Measurements from ENCODE around the gene HSD17B8. TPM values are rescaled to one million over a fixed set of nuclear protein-coding genes. Genes with fewer than 3 reads are reported as not detected.
A peak's percentile ranks its signal among the peaks of the same experiment; 100 is the strongest.
"Not testable (repeated sequence)": the region's sequence is repeated elsewhere in the genome, so short reads cannot be mapped to it uniquely, and the experiment has no call there.

Gene HSD17B8
- total RNA-seq, 1 donor from 2014 or later, result 27.3 TPM

DNA sequence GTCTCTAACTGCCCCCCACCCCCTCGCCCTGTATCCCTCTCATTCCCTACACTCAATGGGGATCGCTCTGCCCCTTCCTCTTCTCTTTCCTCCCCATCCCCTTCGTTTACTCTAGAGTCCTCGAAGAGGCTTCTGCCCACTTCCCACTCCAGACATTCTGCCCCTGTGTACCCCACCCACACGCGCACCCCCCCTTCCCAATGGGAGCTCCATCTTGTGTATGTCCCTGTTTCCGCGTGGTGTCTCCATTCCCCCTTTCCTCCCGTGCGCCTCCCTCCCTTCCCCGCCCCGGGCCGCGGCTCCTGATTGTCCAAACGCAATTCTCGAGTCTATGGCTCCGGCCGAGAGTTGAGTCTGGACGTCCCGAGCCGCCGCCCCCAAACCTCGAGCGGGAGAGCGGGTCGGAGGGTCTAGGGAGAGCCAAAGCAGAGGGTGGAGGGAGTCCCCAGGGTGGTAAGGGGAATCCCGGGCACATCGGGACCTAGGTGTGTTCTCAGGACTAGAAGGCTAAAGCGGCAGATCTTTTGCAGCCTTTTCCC lies 3.2 kb downstream of the HSD17B8 start:
- ATAC-seq, result no peak

DNA sequence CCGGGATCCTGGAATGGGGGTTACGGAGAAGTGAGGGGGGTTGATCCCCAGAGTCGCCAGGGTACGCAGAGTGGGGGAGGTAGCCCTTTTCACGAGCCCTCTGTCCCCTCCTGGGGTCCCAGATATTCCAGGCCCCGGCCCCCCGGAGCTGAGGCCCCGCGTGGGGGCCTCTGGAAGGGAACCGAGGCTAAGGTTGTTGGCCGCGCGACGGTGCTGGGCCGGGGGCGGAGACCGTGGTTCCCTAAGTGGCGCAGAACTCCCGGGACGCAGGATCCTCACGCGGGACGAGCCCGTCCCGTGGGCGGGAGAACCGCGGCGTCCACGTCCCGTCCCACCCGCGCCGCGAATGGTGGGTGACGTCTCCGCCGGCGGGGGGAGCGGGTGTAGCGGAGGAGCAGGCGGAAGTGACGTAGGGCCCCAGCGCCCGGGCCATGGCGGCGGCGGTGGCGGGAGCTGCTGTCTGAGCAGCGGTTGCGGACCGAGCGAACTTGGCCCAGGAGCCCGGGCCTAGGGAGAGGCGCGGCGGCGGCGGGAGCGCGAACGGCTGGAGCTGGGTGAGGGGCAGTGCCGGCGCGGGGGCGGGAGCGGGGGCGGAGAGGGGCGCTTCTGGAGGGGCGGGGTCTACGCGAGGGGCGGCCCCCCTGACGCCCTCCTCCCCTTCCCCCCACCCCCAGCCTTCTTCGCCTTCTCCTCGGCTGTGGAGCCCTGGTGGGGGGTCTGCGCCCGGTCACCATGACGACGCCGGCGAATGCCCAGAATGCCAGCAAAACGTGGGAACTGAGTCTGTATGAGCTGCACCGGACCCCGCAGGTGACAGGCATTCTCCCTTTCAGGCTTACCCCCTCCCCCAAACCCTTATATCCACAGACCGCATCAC lies 3.9 kb downstream of the HSD17B8 start, which contains the start of gene RING1:
TSS of gene RING1 (plus strand) at position 410 of the 877 bp plus-strand sequence. CDS start at position 733, 323 bp downstream.
- peak; percentile 64 for ATAC-seq

DNA sequence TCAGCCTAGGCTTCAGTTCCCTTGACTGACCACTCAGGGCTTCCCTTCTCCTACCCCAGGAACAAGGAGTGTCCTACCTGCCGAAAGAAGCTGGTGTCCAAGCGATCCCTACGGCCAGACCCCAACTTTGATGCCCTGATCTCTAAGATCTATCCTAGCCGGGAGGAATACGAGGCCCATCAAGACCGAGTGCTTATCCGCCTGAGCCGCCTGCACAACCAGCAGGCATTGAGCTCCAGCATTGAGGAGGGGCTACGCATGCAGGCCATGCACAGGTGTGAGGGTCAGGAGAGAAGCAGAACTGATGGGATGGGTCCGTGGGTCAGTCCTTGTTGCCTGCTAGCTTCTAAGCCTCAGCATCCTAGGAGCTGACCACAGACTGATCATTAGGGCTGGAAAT lies 5.4 kb downstream of the HSD17B8 start:
- ATAC-seq, result no peak

DNA sequence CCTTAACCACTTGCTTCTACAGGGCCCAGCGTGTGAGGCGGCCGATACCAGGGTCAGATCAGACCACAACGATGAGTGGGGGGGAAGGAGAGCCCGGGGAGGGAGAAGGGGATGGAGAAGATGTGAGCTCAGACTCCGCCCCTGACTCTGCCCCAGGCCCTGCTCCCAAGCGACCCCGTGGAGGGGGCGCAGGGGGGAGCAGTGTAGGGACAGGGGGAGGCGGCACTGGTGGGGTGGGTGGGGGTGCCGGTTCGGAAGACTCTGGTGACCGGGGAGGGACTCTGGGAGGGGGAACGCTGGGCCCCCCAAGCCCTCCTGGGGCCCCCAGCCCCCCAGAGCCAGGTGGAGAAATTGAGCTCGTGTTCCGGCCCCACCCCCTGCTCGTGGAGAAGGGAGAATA lies 6.7 kb downstream of the HSD17B8 start:
- ATAC-seq, result no peak

DNA sequence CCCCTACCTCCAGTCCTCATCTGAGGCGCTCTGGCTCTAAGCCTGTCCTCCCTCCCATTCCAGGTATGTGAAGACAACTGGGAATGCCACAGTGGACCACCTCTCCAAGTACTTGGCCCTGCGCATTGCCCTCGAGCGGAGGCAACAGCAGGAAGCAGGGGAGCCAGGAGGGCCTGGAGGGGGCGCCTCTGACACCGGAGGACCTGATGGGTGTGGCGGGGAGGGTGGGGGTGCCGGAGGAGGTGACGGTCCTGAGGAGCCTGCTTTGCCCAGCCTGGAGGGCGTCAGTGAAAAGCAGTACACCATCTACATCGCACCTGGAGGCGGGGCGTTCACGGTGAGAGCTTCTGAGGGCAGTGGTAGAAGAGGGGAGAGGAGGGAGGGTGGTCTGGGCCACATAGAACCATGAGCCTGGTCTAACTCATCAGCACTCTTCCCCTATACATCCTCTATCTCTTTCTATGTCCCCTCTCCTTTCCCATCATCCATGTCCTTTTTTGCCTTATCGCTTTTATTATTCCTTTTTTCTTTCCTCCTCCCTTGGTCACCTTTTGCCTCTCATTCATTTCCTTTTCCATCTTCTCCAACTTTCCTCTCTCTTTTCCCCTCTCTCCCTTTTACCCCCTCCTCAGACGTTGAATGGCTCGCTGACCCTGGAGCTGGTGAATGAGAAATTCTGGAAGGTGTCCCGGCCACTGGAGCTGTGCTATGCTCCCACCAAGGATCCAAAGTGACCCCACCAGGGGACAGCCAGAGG lies 7.4 kb downstream of the HSD17B8 start:
- no peak for ATAC-seq

DNA sequence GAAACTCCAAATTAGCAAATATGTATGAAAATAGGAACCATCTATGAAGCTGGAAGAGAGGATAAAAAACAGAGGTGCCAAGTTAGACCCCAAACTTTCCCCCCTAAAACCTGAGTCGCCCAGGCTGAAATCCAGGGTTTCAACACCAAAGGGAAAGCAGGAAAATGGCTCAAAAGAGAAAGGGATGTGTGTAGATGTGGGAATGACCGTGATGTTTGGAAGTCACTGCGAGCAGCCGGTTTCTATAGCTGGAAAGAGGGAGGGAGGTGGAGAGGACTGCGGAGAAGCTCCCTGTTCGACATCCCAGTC lies 8.4 kb downstream of the HSD17B8 start:
- ATAC-seq, result no peak

DNA sequence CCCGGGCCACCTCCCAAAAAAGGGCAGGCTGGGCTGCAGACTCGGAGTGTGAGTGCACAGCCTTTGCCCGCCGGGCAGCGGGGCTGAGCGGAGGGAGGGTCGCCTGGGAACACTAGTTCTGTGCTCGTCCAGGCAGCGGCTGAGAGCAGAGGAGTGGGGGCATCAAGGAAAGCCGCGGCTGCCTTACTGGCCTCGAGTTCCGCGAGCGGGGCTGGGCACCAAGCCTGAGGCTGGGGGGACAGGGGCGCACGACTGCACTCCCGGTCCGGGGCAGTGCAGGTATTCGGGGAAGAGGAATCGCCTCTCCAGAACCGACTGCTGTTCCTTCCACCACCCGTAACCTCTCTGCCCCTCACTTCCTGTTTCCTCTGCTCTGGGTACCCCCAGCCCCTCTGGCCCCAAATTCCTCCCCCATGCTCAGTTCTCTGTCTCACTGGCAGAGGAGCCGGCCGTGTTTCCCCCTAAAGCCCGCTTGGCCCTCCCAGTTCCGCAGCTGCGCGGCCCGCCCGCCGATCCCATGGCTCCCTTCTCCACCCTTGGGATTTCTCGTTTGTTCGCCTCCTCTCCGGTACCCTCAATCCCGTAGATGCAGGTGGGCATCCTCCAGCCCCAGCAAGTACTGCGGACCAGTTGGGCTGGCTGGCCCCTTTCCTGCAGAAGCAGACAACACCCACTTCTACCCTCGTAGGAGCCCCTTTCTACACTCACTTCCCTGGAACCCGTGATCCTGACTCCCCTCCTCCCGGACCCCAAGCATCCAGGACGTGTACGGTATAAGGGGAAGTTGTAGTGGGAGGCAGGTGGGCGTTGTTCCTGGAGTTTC lies 8.9 kb downstream of the HSD17B8 start:
- peak; percentile 2 for ATAC-seq

DNA sequence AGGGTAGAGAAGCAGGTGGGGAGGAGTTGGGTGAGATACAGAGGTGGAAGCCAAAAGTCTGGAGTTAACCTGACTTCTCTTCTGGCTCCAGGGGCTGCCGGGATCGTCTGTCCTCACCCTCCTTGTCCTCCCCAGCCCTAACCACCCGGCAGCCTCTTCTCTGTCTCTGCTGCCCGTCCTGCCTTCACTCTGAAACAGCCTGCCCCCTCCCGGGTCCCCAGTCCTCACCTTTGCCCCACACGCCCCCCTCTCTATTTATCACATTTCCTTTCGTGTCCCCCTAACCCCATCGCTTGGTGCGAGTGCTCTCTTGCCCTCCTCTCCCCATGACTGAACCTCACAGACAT lies 9.5 kb downstream of the HSD17B8 start:
- peak; percentile 3 for ATAC-seq

DNA sequence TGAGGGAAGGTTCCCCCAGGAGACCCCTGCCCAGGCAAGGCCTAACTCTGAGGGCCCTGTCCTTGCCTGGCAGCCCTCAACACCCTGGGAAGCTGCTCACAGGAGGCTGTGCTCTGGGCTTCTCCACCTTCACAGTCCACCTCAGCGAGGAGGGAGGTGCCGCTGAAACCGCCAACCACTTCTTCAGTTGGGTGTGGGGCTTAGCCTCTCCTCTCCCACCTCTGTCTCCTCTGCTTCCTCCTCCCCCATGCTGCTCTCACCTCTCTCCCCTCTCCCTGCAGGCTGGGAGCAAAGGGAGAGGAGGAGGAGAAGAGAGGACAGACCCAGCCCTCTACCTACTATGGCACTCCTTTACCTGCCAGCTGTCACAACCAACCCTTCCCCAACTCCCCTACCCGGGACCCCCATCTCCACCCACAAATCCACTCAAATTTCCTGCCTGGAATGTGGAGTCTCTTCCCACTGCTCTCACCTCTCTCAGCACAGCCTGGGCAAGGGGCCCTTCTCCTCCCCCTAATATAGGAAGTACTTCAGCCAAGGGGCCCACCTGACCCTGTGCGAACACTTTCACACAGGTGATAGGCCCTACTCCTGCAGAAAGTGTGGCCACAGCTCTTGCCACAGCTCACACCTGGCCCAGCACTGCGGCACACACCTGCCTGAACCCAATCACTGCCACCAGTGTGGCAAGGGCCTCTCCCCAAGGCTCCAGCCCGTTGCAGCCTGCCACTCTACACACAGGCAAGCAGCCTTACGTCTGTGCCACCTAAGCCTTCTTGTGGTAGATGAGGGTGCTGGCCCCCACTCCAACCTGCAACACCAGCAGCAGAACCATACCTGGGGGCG lies 11.0 kb downstream of the HSD17B8 start:
- ATAC-seq, result no peak

DNA sequence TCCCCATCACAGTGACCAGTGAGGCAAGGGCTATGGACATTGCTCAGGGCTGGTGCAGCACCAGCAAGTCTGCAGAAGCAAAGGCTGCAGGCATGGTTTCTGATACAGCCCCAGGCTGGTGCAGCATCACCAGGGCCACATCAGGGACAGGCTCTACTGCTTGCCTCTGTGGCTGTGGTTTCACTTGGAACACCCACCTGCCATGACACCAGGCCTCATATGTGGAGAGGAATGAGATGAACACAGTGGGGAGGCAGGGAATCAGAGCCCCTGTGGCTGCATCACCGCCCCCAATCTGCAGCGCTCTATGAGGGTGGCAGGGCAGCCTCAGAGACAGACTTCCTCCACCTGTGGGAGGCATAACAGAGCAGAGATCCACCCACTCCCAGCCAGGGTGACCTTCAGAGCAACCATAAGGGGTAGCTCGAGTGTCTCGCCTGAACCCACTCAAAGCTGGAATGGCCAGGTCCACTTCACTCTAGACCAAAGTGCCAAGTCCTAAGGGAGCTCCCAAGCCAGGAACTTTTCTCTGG lies 11.7 kb downstream of the HSD17B8 start:
- no peak for ATAC-seq

DNA sequence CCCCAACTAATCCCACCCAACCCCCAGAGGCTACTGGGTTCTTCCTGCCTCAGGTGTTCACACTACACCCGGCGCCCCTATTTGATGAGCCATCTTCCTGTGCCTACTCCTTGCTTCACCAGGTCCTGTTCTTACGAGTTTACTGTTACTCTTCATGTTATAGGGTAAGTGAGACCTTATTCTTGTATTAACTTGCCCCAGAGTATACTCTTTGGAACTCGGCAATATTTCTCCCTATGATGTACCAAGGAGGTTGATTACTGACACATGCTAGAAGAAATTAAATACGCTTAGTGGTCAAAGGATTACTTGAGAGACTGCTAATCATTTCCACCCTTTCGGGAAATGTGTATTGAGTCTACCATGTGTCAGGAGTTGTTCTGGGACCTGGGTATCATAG lies 12.8 kb downstream of the HSD17B8 start:
- ATAC-seq, result no peak

DNA sequence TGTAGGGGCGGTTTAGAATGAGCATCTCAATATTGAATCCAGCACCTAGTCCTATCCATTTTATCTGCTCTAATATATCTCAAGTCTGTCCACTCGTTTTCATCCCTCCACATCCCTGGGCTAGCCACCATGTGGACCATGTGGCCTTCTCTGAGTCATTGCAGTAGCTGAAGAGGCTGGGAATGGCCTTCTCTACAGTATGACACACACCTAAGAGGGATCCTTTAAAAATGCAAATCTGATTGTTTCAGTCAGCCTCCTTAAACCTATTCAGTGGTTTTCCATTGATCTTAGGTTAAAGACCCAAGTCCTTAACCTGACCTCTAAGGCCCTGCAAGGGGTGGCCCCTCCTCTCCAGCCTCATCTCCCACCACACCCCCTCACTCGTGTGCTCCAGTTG lies 13.2 kb downstream of the HSD17B8 start:
- no peak for ATAC-seq

DNA sequence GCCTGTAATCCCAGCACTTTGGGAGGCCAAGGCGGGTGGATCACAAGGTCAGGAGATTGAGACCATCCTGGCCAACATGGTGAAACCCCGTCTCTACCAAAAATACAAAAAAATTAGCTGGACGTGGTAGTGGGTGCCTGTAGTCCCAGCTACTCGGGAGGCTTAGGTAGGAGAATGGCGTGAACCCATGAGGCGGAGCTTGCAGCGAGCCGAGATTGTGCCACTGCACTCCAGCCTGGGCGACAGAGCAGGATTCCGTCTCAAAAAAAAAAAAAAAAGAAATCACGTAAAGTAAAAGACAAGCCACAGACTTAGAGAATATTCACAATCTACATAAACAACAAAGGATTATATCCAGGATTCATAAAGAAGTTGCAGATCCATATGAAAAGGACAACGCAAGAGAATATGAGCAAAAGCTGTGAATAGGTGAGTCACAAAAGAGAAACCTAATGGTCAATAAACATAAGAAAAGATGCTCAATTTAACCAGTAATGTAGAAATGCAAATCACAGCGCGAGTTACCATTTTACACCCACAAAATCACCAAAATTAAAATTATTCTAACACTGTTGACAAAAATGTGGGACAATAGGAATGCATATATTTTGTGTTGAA lies 22.2 kb downstream of the HSD17B8 start:
- not testable (repeated sequence) for ATAC-seq

DNA sequence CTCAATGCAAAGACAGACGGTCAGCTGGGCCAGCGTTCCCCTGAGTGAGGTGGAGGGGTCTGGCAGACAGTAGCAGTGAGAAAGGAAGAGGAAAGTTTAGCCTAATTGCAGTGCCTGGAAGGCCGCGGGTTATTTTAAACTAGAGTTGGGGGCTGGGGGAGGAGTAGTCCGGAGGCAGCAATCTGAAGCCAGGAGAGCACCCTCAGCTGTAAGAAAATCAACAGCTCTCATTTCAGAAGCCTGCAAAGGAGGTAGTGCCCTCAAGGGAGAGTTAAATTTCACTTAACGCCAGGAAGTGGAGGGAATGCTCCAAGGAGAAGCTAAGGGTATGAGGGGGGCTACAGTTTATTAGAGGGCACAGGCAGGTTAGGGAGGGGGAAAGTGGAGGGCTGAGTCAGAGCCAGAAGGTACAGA lies 30.8 kb downstream of the HSD17B8 start:
- no peak for ATAC-seq

DNA sequence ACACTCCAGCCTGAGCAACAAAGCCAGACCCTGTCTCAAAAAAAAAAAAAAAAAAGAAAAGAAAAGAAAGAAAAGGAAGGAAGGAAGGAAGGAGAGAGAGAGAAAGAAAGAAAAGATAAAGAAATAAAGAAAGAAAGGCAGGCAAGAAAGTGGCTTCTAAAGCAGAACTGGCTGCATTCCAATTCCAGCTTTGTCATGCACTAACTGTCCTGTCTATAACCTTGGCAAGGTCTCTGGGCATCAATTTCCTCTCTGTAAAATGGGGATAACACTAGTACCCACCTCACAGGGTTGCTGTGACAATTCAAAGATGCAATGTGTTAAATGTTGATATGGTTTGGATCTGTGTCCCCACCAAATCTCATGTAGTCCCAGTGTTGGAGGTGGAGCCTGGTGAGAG lies 31.9 kb downstream of the HSD17B8 start:
- ATAC-seq, result no peak

DNA sequence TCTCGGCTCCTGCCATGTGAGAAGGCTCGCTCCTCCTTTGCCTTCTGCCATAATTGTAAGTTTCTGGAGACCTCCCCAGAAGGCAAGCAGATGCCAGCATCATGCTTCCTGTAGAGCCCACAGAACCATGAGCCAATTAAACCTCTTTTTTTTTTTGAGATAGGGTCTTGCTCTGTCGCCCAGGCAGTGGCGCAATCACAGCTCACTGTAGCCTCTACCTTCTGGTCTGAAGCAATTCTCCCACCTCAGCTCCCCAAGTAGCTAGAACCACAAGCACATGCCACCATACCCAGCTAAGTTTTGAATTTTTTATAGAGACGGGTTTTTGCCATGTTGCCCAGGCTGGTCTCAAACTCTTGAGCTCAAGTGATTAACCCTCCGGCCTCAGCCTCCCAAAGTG lies 32.4 kb downstream of the HSD17B8 start:
- ATAC-seq, result no peak

DNA sequence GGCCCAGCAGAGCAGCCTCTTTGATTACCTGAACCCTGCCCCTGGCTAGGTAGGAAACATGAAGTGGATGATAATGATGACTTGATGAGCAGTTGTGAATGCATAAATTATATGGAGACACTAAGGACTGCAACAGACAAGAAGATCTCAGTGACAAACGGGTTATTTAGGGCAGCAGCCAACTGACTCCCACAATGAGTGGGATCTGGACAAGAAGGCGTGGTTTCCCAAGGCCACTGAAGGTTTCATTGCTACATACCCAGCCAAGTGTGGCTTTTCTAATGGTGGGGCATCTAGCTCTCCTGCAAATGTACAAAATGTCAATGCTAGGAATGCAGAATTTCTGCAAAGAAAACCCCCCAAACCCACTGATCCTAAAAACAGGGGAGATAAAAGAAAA lies 33.3 kb downstream of the HSD17B8 start:
- no peak for ATAC-seq

DNA sequence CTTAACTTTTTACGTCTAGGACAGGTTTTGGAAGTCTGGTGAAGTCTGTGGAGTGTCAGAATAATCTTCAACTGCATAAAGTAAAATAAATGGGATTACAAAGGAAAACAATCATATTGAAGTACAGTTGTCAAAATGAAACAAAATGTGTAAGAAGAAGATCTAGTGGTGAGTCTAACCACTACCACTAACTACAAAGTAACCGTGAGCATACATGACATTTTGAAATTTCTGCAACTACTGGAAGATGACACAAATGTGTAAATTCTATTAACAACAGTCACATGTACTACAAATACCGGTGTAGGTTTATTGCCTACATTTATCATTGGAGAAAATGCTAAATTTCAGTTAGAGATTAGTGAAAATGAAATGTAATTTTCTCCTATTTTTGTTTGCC lies 37.5 kb downstream of the HSD17B8 start:
- ATAC-seq, result no peak

DNA sequence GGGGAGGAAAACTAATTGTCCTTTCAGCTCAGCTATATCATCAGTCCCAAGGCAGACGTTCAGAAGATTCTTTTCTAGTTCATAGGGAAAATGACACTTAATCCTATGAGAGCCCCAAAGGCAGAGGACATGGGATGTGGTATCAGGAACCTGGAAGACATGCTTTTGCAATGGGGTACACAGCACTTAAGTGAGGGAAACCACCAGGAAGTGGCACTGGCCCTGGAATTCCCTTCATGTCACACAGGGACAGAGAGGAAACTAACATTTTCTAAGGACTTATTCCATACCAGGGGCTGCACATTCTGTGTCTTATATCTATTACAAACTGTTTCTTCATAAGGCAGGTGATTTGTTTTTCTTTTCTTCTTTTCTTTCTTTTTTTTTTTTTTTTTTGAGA lies 39.0 kb downstream of the HSD17B8 start:
- no peak for ATAC-seq

DNA sequence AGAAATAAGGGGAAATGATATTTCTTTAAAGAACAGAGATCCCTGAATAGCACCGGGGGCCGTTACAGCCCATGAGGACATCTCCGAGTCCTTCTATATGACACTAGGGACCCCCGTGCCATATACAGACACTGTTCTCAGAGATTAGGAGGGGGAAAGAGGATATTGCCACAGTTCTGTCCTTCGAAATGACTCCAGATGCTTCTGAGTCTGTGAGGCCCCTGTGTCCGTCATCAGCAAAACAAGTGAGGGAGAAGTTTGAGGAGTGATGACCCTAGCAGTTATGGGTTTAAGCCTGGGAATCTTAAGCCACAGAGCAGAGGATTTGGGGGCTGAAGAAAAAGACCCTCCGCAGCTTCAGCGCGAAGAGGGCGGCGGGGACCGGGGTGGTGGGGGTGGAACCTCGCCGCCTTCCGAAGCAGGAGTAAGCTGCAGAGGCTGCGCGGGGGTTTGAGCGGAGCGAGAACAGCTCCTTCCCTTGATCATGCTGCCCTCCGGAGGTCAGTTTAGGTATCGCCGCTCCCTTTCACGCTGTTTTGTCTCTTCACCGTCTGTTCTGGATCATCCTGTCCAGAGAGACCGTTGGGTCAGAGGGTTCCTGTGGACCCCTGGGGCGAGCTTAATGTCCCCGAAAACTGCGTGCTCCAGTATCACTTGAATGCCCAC lies 43.7 kb downstream of the HSD17B8 start:
- ATAC-seq, result peak; percentile 75

DNA sequence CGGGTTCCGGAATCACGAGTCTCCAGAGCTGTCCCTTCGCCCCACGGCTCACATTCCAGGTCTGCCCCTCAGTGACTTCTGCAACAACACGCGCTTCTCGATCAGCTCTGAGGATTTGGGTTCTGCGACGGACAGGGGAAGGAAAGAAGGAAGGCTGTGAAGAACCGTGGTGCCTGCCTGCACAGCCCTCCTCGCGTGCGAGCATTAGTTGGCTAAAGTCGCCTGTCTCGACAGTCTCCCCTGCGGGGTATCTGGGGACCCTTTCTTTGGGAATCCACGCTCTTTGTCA lies 44.1 kb downstream of the HSD17B8 start:
- ATAC-seq, result peak; percentile 4
